ENCODE data around the gene AADACL2.

AADACL2 gene

GRCh38 chr3:151800431-151800830 lies 66.7 kb downstream of the AADACL2 start:
- DNase-seq (ENCODE audit: extremely low spot score): no peak
- ChIA-PET CTCF (interaction anchor here (1.1 kb wide), 1 partner anchor 11 kb away, joined by 4 read pairs; no protein-coding TSS in a partner anchor), POLR2A (no interaction called here)
- no peak for TF ChIP-seq CTCF (IDR thresholded peaks at IDR 0.05; ENCODE audit: control extremely low read depth, extremely low read depth, low read depth, missing control alignments)

GRCh38 chr3:151804267-151804666 lies 70.5 kb downstream of the AADACL2 start:
- POLR2A ChIA-PET: no interaction called here
- DNase-seq (ENCODE audit: extremely low spot score): no peak
- CTCF ChIA-PET: interaction anchor here (1.3 kb wide), 1 partner anchor 16 kb away, joined by 3 read pairs; no protein-coding TSS in a partner anchor
- TF ChIP-seq CTCF (IDR thresholded peaks at IDR 0.05; ENCODE audit: control extremely low read depth, extremely low read depth, low read depth, missing control alignments): no peak

GRCh38 chr3:151806838-151807237 lies 73.1 kb downstream of the AADACL2 start:
- DNase-seq (ENCODE audit: extremely low spot score): no peak
- no peak for TF ChIP-seq CTCF (IDR thresholded peaks at IDR 0.05; ENCODE audit: control extremely low read depth, extremely low read depth, low read depth, missing control alignments)
- CTCF ChIA-PET: no interaction called here
- POLR2A ChIA-PET: interaction anchor here (0.6 kb wide), 1 partner anchor 1047 kb away, joined by 3 read pairs; no protein-coding TSS in a partner anchor
